HEK293T (cell line): ENCODE data around the gene GDF11.

Experiments
- CTCF ChIA-PET: fragments of 350-600 bp; formaldehyde crosslinking; extraction: SDS; loops from one replicate; lab custom pipeline; 2021; ENCODE audit warnings: antibody characterized with exemption, inconsistent platforms; lab: Yijun Ruan, JAX
- POLR2A ChIA-PET: fragments of 350-600 bp; formaldehyde crosslinking; extraction: SDS; loops from one replicate; lab custom pipeline; 2020; ENCODE audit warnings: antibody characterized with exemption, inconsistent platforms; lab: Yijun Ruan, JAX
- DNase-seq: peaks from one replicate; pipeline ENCODE4 v3.0.0; 2012; ENCODE audit warnings: mixed read lengths; ENCODE audit errors: extremely low spot score
- ARNT ChIP-seq: fragments of 450-650 bp; IDR thresholded peaks from 2 replicates; pipeline ENCODE4 v1.6.1; 2017; ENCODE audit warnings: mild to moderate bottlenecking
- BHLHE40 ChIP-seq: fragments of 450-650 bp; IDR thresholded peaks from 2 replicates; pipeline ENCODE4 v1.6.1; 2016; ENCODE audit warnings: mild to moderate bottlenecking, moderate library complexity, borderline replicate concordance
- CTBP1 ChIP-seq: fragments of 450-650 bp; IDR thresholded peaks from 2 replicates; pipeline ENCODE4 v1.6.1; 2016; ENCODE audit warnings: borderline replicate concordance
- ELF4 ChIP-seq: fragments of 450-650 bp; IDR thresholded peaks from 2 replicates; pipeline ENCODE4 v1.6.1; 2017; ENCODE audit warnings: antibody characterized with exemption
- FOXA1 ChIP-seq: fragments of 450-650 bp; IDR thresholded peaks from 2 replicates; pipeline ENCODE4 v1.6.1; 2016; ENCODE audit warnings: mild to moderate bottlenecking
- FOXK2 ChIP-seq: fragments of 450-650 bp; IDR thresholded peaks from 2 replicates; pipeline ENCODE4 v1.6.1; 2016; ENCODE audit warnings: mild to moderate bottlenecking
- FOXM1 ChIP-seq: fragments of 450-650 bp; IDR thresholded peaks from 2 replicates; pipeline ENCODE4 v1.6.1; 2017; ENCODE audit warnings: mild to moderate bottlenecking, borderline replicate concordance
- HDGF ChIP-seq: fragments of 450-650 bp; IDR thresholded peaks from 2 replicates; pipeline ENCODE4 v1.6.1; 2017; ENCODE audit warnings: antibody characterized with exemption, borderline replicate concordance
- L3MBTL2 ChIP-seq: fragments of 450-650 bp; conservative IDR thresholded peaks from 2 replicates; pipeline ENCODE4 v1.6.1; 2016; ENCODE audit warnings: mild to moderate bottlenecking
- LEF1 ChIP-seq: fragments of 450-650 bp; IDR thresholded peaks from 2 replicates; pipeline ENCODE4 v1.6.1; 2017; ENCODE audit warnings: mild to moderate bottlenecking, borderline replicate concordance
- NFRKB ChIP-seq: fragments of 450-650 bp; IDR thresholded peaks from 2 replicates; pipeline ENCODE4 v1.6.1; 2016; ENCODE audit warnings: mild to moderate bottlenecking, moderate library complexity
- SP1 ChIP-seq: fragments of 450-650 bp; IDR thresholded peaks from 2 replicates; pipeline ENCODE4 v1.6.1; 2017
- SUZ12 ChIP-seq: fragments of 450-650 bp; IDR thresholded peaks from 2 replicates; pipeline ENCODE4 v1.6.1; 2016; ENCODE audit warnings: mild to moderate bottlenecking
- TARDBP ChIP-seq: fragments of 450-650 bp; IDR thresholded peaks from 2 replicates; pipeline ENCODE4 v1.6.1; 2016
- ZNF384 ChIP-seq: fragments of 450-650 bp; IDR thresholded peaks from 2 replicates; pipeline ENCODE4 v1.6.1; 2016
- TF ChIP-seq, protein P1 (sequence below): fragments of 450-650 bp; IDR thresholded peaks from 2 replicates; pipeline ENCODE4 v1.6.1; 2016

GDF11 gene

DNA sequence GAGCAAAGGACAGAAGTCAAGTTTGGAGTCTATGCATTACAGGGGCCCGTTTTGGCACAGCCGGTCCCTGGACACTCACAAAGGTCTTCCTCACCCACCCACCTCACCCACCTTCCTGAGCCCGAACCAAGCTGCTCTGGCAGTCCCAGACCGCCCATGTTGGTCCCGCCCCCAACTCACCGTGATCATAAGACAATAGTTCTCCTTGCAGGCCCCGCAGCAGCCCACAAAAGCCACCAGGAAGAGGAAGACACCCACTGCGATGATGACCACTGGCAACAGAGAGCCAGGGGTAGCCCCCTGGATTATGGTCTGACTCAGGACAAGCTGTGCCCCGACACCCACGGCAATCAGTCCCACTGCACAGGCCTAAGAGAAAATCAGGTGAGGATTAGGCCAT is 16.0 kb upstream of the GDF11 start:
- TF ChIP-seq LEF1 (no peak), L3MBTL2 (no peak), SUZ12 (no peak), NFRKB (no peak), ZNF384 (no peak), SP1 (no peak)
- DNase-seq, result no peak
- POLR2A ChIA-PET, result interaction anchor here (1.0 kb wide), 1 partner anchor 11 kb away, joined by 3 read pairs; the partner anchor contains the start of gene BLOC1S1
- CTCF ChIA-PET, result interaction anchor here (0.8 kb wide), 2 partner anchors 10 to 21 kb away, joined by 3 read pairs; no protein-coding TSS in a partner anchor

DNA sequence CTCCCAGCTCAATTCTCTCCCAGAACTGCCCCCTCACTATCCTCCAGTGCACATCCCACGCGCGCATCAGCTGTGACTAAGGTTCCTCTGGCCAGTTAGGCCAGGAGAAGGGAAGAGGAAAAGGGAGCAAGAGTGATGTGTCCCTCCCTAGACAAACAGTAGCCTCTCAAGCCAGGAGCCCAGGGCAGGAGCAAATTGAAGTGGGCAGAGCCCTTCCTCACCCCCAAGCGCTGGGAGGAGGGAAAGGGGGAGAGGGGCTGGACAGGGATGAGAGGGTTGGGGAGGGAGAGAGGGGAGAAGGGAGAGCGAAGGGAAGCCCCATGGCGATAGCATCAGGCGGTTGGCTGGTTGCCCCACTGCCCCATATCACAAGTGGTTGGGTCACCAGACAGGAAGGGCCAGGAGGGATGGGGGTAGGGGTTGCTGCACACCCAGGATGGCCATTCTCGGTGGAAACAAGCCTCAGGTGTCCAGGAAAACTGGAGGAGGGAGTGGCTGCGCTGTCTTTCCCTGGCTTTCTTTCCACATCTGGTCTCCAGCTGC is 15.2 kb upstream of the GDF11 start:
- ChIA-PET POLR2A (no interaction called here), CTCF (interaction anchor here (0.8 kb wide), 2 partner anchors 9 to 22 kb away, joined by 3 read pairs; no protein-coding TSS in a partner anchor)
- no peak for DNase-seq

DNA sequence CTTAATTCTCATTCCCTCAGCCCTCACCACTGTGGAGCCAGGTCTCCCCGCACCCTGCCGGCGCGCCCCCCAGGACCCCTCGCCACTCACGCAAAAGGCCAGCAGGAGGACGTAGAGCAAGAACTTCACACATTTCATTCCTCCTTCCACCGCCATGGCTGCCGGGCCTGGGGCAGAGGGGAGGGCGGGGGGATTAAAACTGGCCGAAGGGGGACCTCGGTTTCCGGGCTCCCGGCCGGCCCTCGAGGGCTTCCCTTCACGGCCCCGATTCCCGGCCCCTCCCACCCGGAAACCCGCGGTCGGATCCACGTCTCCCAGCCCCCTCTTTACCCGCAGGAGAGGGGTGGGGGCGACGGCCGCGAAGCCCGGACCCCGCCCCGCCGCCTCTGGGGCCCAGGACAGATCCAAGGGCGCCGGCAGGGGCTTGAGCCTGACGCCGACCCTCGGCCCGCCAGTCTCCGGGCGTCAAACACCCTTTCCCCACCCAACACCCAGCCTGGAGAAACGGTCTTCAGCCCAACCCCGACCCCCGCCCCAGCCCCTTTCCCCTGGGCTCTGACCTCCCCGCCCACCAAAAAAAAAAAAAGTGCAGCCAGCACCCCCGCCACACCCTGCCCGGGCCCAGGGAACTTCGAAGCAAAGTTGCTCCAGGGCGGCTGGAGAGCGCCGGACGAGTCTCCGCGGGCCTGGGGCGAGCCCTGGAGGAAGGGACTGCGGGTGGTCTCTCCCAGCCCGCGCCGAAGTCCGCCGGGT is 14.6 kb upstream of the GDF11 start:
- no peak for DNase-seq
- POLR2A ChIA-PET, result interaction anchor here (1.2 to 3.1 kb wide), 10 partner anchors 10 to 101 kb away, joined by 3 to 30 read pairs (median 6); partner anchors contain the start of genes BLOC1S1, DNAJC14, ITGA7 and ORMDL2
- no peak for TF ChIP-seq TARDBP
- TF ChIP-seq NFRKB, result no peak
- no peak for TF ChIP-seq CTBP1
- TF ChIP-seq FOXA1, result no peak
- no peak for TF ChIP-seq LEF1
- TF ChIP-seq BHLHE40, result no peak
- TF ChIP-seq ARNT, result no peak
- TF ChIP-seq FOXK2, result no peak
- TF ChIP-seq SUZ12, result no peak
- no peak for TF ChIP-seq SP1
- no peak for TF ChIP-seq ELF4
- CTCF ChIA-PET, result no interaction called here

More for the DNA sequence above, 15.2 kb upstream of the GDF11 start:
- TF ChIP-seq HDGF (no peak), NFRKB (no peak), ZNF384 (no peak), TARDBP (no peak), FOXA1 (no peak), ELF4 (no peak), LEF1 (no peak), FOXK2 (no peak), CTBP1 (no peak), SUZ12 (no peak), ARNT (no peak), SP1 (no peak), FOXM1 (no peak), BHLHE40 (no peak), L3MBTL2 (no peak)
- TF ChIP-seq, protein P1, sequence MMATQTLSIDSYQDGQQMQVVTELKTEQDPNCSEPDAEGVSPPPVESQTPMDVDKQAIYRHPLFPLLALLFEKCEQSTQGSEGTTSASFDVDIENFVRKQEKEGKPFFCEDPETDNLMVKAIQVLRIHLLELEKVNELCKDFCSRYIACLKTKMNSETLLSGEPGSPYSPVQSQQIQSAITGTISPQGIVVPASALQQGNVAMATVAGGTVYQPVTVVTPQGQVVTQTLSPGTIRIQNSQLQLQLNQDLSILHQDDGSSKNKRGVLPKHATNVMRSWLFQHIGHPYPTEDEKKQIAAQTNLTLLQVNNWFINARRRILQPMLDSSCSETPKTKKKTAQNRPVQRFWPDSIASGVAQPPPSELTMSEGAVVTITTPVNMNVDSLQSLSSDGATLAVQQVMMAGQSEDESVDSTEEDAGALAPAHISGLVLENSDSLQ, result no peak

DNA sequence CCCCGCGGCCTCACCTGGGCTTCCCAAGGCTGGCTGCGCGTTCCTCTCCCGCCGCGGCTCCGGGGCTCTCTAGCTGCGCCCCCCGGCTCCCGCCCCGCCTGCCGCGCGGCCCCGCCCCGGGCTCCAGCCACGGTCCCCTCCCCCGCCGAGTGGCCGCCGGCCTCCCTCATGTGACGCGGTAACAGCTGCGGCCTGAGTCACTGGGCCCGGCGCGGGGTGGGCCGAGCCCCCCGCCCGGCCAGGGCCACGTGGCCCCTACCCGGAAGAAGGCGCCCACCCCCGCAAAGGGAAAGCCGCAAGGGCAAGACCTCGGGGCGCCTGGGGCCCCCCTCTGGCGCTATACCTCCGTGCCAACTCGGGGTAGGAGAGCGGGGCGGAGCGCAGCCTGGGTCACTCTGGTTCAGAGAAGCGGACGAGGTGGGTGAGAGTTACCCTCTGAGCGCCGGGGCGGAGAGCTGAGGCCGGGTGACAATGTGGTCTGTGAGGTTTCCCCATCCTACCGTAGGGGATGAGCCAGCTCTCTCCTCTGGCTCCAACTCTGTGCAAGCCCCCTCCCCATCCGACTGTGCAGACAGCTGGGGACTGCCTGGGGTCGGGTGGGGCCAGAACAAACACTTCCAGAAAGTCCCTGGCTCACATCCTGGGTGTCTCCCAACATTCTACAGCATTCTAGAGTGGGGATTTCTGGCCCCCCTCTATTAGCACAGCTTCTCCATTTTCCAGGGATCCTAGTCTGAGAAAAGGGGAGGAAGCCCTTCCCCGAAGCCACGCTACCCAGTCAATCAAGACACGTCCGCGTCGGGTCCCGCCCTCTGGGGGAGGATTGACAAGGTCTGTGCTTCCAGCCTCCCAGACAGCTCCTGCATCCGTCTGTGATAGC is 13.7 kb upstream of the GDF11 start, which contains the start of gene CD63:
CD63 (minus strand) TSS at position 71 of the 880 bp plus-strand sequence. CDS start 668 bp downstream, outside the sequence.
- TF ChIP-seq FOXM1 (peak; percentile 40; the same call in 1 of the 2 replicates), SUZ12 (no peak), CTBP1 (no peak), ELF4 (peak; percentile 52; the same call in 1 of the 2 replicates), LEF1 (no peak), ARNT (no peak), L3MBTL2 (peak; percentile 65)
- TF ChIP-seq, protein P1, result peak; percentile 97
- DNase-seq, result peak; percentile 73
- POLR2A ChIA-PET, result interaction anchor here (0.9 to 3.1 kb wide), 13 partner anchors 9 to 245 kb away, joined by 3 to 30 read pairs (median 6); partner anchors contain the start of genes BLOC1S1, DNAJC14, GDF11 and ITGA7
- CTCF ChIA-PET, result interaction anchor here (0.6 to 2.1 kb wide), 6 partner anchors 8 to 753 kb away, joined by 3 to 10 read pairs (median 3); no protein-coding TSS in a partner anchor

DNA sequence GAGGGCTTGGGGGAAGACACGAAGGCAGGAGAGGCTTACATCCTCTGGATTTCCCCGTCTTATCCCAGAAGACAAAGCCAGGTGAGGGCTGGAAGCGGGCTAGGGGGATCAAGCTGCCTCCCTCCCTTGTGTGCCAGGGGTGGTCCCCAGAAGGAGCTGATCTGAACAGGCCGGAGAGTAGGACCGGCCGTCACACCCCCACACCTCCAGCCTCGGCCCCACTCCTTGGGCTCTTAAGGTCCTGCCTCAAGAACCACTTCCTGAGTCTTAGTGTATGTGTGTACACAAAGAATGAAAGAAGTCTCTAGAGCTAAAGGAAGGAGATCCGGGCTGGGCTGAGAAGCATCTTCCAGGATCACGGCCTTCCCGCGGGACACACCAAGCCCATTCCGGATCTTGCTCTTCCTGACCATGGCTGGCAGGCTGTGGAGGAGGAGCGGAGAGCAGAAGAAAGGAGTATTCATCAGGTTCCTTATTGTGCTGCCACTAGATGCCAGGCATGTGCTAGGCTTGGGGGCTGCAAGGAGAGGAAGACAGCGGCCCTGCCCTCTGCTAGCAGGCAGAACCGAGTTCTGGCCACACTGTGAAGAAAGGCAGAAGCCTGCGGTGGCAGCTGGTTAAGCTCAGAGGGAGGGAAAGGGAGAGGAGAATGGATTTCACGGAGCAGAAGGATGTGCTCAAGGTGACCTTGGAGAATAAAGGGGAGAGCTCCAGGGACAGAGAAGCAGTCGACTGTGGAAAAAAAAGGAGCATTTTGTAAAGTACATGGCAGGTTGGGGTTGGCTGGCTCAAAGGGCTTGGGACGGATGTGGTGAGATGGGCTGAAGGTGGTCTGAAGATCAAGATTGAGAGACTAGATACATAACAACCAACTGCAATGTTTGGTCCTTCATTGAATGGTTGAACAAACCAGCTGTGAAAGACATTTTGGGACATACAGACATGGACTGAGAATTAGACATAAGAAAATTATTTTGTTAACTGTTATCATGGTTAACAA is 12.8 kb upstream of the GDF11 start:
- CTCF ChIA-PET, result interaction anchor here (0.6 to 2.1 kb wide), 5 partner anchors 9 to 754 kb away, joined by 3 to 10 read pairs (median 3); no protein-coding TSS in a partner anchor
- POLR2A ChIA-PET, result interaction anchor here (0.9 to 3.1 kb wide), 12 partner anchors 8 to 244 kb away, joined by 3 to 30 read pairs (median 6); partner anchors contain the start of genes BLOC1S1, DNAJC14, GDF11 and ITGA7
- DNase-seq, result no peak
- TF ChIP-seq ELF4 (no peak), HDGF (0 out of 2 replicates have a peak, but pooled peaks have one; percentile 65), TARDBP (no peak)
